Activated CD8-positive, alpha-beta memory T cell treated with anti-CD3 and anti-CD28 coated beads, Interleukin-2, amount 50 U/mL, for 24 hours (primary cell): Measurements from ENCODE around the gene FGF4.
"Not testable (repeated sequence)": the region's sequence is repeated elsewhere in the genome, so short reads cannot be mapped to it uniquely, and the experiment has no call there.

ENCODE experiments used
- DNase-seq: peaks from one replicate; pipeline ENCODE4 v3.0.0-alpha.2; 2020; ENCODE audit errors: extremely low read depth

The FGF4 gene

DNA sequence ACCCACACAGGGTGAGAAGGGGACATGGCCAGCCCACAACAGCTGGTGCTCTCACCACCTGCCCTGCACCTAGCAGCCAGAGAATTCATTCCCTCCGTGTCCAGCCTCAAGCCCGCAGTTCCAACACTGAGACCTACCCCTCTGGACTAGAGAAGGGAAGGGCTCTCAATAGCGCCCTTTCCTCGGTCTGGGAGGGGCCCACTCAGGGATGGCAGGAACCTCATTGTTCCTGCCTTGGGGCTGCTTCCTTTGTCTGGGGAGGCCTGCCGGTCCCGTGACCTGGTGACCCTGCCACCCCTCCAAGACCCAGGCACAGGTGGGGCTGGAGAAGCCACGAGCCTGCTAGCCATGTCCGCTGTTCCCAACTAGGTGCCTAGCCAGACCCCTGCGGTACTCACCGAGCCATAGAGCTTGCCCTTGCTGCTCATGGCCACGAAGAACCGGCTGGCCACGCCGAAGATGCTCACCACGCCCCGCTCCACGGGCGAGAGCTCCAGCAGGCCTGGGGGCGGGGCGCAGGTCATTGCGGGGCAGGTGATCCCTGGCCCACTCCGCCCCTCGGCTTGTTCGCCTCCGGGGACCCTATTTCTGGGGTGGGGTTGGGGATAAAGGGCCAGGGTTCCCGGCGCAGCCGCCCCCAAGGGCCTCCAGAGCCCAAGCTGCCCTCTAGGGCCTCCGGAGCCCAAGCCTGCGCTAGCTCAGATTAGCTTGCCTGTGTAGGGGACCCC lies 1.4 kb downstream of the FGF4 start:
- no peak for DNase-seq

- no peak for DNase-seq
These were observed 3.7 kb downstream of the FGF4 start for GRCh38 chr11:69771466-69771865.

GRCh38 chr11:69770540-69770939 lies 4.6 kb downstream of the FGF4 start:
- no peak for DNase-seq

- no peak for DNase-seq
These were observed 9.6 kb downstream of the FGF4 start for GRCh38 chr11:69765498-69765995.

- not testable (repeated sequence) for DNase-seq
These were observed 10.2 kb downstream of the FGF4 start for GRCh38 chr11:69764918-69765317.

DNA sequence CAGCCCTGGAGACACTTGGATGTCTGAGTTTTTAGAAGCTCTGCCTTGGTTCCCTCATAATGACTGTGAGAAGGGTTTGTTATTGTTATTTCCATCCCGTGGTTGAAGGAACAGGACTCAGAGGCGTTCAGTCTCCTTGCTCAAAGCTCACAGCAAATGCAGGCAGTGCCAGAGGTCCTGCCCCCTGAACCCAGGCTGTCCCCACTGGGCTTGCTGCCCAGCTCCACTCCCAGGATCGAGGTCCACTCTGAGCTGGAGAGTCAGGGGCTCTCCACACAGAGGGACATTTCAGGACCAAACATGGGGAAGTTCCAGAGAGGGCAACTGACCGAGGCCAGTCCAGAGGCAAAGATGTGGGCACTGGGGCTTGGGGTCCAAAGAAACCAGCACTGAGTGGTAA lies 14.8 kb downstream of the FGF4 start:
- no peak for DNase-seq

GRCh38 chr11:69752890-69753289 lies 22.3 kb downstream of the FGF4 start:
- no peak for DNase-seq

GRCh38 chr11:69750875-69751597 lies 24.1 kb downstream of the FGF4 start:
- DNase-seq = no peak

DNA sequence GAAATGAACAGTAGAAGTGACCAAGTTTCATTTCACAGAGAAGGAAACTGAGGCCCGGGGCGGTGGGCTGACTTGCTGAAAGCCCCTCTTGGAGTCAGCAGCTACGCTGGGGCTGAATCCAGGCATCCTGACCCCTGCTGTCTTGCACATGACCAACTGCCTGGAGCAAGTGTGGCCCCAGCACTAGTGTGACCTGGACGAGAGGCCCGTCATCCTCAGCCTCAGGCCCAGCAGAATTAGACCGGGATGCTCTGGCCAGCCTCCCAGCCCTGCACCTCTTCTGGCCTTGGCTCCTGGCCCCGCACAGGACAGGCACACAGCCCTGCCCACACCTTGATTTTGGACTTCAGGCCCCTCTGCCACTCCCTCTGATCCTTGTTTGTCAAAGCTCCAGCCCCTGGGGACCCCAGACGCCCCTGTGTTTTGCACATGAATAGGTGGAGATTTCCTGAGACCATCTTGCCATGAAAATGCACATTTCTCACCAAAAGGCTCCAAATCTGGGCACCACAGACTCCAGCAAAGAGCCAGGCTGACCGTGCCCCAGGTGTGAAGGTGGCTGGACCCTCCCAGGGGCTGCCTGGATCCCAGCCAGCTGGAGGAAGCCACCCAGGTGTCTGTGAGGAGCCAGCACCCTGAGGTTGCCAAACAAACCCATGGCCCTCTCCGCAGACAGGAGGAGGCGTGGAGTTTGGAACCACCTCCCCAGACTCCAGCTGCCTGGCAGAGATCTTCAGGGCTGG lies 24.9 kb downstream of the FGF4 start:
- no peak for DNase-seq

DNA sequence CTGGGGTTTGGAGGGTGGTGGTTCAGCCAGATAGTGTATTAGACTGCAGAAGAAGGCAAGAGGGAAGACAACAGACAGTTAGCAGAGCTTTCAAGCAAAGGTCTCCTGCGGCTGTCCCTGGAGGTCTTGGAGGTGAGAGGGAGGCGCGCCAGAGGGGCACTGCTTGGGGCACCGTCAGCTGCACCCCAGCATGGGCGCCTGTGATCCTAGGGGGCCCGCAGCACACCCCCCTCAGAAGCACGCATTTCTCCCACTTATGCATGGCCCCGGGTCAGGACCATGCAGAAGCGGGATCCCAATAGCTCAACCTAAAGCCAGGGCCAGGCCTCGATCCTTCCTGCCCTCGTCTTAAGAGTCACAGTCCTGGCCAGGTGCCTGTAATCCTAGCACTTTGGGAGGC lies 26.5 kb downstream of the FGF4 start:
- DNase-seq = no peak

- no peak for DNase-seq
These were observed 28.1 kb downstream of the FGF4 start for GRCh38 chr11:69746752-69747742.

DNA sequence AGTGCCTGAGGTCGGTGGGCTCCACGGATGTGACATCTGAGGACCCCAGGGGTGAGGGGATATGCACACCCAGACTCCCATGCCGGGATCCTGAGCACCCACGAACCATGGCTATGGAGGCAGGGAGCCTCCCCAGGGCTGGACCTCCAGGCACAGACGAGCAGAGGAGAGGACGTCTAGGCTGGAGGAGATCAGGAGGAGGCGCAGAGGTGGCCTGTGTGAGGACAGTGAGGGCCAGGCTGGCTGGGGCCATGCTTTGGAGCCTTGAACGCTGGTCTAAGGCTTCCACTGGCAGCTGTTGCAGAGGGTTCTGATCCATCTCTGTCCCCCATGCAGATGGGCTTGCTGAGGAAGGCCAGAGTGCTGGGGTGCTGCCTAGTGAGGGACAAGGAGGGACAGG lies 29.0 kb downstream of the FGF4 start:
- DNase-seq = no peak

- no peak for DNase-seq
These were observed 29.9 kb downstream of the FGF4 start for GRCh38 chr11:69745201-69745600.

- no peak for DNase-seq
These were observed 30.7 kb downstream of the FGF4 start for GRCh38 chr11:69744435-69744834.

DNA sequence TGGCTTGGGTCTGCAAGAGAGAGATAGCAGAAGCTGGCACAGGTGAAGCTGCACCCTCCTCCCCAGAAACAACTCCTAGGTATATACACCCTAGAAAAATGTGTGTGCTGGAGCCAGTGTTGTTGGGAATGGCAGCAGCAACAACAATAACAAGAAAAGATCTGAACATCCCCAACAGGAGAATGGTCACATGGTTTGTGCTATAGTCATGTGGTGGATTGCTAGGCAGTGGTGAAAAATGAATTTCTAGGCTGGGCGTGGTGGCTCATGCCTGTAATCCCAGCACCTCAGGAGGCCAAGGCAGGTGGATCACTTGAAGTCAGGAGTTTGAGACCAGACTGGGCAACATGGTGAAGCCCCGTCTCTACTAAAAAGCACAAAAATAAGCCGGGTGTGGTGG lies 40.3 kb downstream of the FGF4 start:
- no peak for DNase-seq

GRCh38 chr11:69734367-69734766 lies 40.8 kb downstream of the FGF4 start:
- no peak for DNase-seq

GRCh38 chr11:69732910-69733309 lies 42.2 kb downstream of the FGF4 start:
- DNase-seq = no peak

- no peak for DNase-seq
These were observed 44.0 kb downstream of the FGF4 start for GRCh38 chr11:69731110-69731509.

- no peak for DNase-seq
These were observed 44.6 kb downstream of the FGF4 start for GRCh38 chr11:69730500-69730899.

DNA sequence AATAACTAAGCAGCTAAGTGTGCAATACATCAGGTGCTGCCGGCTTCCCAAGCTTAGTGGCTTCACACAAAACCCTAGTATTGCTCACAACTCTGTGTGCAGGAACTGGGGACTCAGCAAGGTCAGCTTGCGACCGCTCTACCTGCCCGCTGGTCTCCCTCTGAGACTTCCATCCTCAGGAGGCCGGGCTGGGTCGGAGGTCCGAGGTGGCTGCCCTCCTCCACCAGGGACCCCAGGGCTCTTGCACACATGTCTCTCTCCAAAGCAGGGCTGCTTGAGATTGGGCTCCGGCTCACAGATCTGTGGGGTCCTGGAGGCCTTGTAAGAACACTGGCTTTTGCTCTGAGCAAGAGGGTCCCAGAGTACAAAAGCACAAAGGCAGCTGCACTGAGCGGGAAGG lies 45.9 kb downstream of the FGF4 start:
- DNase-seq = no peak

DNA sequence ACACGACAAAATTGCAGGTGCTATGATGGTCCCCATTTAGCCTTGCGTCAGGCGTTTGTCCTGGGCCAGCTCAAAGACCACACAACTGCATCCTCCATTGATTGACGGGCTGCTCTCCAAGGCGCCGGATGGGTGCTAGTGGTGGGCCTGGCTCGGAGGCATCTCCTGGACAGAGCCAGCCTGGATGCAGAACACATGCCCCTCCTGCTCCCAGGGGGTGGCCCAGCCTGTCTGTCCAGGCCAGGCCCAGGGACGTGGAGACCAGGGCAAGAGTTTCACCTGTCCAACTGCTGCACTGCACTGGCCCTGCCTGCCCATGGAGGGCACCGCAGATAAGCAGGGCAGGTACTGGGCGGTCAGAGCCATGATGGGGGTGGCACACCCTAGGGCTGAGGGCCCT lies 47.9 kb downstream of the FGF4 start:
- DNase-seq = no peak
